ENCODE data around the gene USP10.

GRCh38 chr16:84785843-84786581 is 86.2 kb downstream of the USP10 start:
- no peak for TF ChIP-seq CTCF (conservative IDR thresholded peaks at IDR 0.05; ENCODE audit: low read length)
- no peak for TF ChIP-seq EZH2phosphoT487 (IDR thresholded peaks at IDR 0.05; ENCODE audit: borderline replicate concordance, low read depth, low read length)

All from OCI-LY7 (cell line).